GM18873 (cell line): Measurements from ENCODE around the gene ASXL3.

Source experiments
- ATAC-seq: cut with Tn5 transposase; IDR thresholded peaks from one replicate; pipeline ENCODE4 v1.9.1; 2021; ENCODE audit warnings: mild to moderate bottlenecking, moderate library complexity, moderate number of reproducible peaks; ENCODE audit not compliant: unreplicated experiment, low FRiP score

Gene ASXL3

GRCh38 chr18:33710269-33710668 lies 132.2 kb downstream of the ASXL3 start:
- ATAC-seq: no peak

DNA sequence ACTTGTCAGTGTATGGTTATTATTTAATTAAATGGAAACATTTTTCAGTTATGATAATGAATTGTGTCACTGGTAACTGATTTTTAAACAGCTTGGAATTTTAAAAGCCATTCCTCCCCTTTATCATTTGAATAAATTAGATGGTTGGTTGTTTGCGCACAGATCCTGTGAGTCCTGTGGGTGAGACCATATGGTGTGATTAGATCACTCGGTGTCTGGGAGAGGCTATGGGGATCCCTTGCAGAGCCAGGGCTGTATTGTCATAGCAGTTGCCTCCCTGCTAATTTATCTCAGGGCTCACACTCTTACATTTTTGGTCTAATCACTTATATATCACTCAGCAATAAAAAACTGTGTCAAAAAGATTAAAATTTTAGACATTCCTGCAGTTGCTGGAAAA lies 133.5 kb downstream of the ASXL3 start:
- no peak for ATAC-seq

GRCh38 chr18:33712719-33713118 lies 134.7 kb downstream of the ASXL3 start:
- no peak for ATAC-seq

DNA sequence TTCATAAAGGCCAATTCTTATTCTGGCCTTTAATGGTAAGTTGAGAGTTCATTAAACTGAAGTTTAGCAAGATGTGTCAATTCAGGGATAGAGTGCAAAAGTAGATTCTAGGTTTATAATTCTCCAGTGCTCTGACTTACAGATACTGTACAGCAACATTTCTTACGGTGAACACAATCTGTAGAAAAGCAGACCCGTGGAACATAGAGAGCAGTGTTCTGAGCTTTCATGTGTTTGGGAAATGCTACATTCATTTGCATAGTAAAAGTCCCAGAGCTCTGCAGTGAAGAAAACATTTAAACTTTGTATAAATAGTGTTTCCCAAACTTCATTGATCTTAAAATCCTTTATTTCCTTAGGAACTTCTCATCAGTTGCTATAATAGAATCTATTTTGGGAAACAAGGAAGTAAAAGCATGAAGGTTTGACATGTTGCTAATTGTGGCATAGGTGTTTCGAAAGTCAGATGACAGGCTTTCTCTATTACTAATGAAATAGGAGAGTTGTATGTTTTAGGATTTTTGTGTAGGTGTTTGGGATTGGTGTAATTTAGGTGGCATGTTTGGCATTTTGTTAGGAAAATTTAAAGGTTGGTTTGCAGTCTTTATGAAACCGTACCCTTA lies 138.2 kb downstream of the ASXL3 start:
- no peak for ATAC-seq

GRCh38 chr18:33717339-33717738 lies 139.3 kb downstream of the ASXL3 start:
- no peak for ATAC-seq

- no peak for ATAC-seq
These were observed 142.1 kb downstream of the ASXL3 start for GRCh38 chr18:33720133-33720532.

DNA sequence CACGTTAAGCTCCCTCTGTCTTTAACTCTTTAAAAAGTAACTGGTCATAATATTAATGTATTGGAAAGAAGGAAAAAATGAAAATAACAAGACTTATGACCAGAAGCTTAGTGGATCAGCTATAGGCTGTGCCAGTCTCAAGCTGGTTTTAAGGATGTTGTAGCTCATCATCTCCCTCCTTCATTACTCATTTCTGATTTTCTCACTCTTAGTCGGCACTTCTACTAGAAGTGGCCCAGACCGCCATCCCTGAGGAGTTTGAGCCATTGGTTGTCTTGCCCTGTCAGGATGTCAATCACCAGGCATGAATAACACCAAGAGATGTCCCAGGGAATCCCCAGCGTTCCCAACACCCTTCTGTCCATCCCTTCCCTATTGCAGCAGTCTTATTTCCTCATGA lies 151.5 kb downstream of the ASXL3 start:
- ATAC-seq: no peak

- no peak for ATAC-seq
These were observed 155.4 kb downstream of the ASXL3 start for GRCh38 chr18:33733376-33733775.

DNA sequence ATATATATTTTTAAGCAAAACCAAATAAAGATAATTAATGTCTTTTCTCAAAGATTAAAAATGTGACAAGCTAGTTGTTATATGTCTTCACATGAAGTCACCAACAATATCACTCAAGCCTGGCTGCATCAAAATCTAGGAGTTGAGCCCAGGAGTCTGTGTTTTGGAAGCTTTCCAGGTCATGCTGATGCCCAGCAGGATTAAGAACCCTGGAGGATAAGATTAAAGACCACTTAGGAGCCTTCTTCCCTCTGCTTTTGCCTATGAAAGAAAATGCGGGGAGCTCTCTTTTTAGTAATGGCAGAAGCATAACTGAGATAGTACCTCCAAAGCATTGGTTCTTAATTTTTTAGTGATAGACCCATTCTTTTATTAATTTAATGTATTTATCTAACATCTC lies 157.4 kb downstream of the ASXL3 start:
- ATAC-seq: no peak

DNA sequence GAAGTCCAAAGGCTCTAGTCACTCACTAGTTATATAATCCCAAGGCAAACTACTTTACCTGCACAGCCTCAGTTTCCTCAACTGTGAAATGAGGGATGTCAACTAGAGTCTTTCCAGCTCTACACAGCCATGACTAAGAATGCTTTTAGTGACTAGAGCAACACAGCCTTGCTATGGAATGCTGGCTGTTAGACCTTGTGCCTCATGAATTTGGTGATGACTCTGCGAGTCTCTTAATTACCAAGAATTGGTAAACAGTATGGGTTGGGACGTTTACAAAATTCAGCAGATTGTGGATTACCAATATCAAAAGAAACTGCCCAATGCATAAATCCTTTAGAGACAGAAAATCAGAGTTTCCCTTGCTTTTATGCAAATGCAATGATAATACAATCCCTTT lies 163.7 kb downstream of the ASXL3 start:
- no peak for ATAC-seq

GRCh38 chr18:33744032-33744697 lies 166.1 kb downstream of the ASXL3 start:
- ATAC-seq: no peak

- no peak for ATAC-seq
These were observed 167.3 kb downstream of the ASXL3 start for GRCh38 chr18:33745151-33745795.

DNA sequence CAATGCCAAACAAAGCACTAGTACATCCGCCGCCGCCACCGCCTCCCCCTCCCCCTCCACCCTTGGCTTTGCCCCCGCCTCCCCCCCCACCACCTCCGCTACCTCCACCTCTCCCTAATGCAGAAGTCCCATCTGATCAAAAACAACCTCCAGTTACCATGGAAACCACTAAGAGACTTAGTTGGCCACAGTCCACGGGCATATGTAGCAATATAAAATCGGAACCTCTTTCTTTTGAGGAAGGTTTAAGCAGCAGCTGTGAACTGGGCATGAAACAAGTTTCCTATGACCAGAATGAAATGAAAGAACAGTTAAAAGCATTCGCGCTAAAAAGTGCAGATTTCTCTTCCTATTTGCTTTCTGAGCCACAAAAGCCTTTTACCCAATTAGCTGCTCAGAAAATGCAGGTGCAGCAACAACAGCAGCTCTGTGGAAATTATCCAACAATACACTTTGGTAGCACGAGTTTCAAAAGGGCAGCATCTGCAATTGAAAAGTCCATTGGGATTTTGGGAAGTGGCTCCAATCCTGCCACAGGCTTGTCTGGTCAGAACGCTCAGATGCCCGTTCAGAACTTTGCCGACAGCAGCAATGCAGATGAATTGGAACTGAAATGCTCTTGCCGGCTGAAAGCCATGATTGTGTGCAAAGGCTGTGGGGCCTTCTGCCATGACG lies 168.0 kb downstream of the ASXL3 start:
- ATAC-seq: no peak

GRCh38 chr18:33749834-33750233 lies 171.8 kb downstream of the ASXL3 start:
- no peak for ATAC-seq

GRCh38 chr18:33750366-33750765 lies 172.3 kb downstream of the ASXL3 start:
- no peak for ATAC-seq

DNA sequence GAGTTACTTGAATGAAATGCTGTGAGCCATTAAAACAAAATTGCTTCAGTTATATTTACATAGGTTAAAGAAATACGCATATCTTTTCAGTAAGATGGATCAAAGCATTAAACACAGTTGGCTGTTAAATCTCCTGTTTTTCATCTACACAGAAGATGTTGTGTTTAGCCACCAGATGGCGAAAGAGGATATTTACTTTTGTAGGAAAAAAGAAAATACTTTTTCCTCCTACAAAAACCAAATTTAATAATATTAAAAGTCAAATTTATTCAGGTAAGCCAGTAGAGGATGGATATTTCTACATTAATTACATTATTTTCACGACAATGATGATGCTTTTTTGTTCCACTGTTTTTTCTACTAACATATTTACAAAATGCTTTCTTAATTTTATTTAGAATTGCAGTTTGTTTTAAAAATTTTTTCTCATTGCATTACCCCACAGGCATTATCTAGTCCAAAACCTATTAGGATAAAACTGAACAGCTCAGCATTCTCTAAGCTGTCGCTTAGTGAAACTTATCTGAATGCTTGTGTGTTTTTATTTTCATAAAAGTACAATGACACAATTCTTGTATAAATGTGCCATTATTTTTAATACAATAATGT lies 173.7 kb downstream of the ASXL3 start:
- ATAC-seq: no peak

DNA sequence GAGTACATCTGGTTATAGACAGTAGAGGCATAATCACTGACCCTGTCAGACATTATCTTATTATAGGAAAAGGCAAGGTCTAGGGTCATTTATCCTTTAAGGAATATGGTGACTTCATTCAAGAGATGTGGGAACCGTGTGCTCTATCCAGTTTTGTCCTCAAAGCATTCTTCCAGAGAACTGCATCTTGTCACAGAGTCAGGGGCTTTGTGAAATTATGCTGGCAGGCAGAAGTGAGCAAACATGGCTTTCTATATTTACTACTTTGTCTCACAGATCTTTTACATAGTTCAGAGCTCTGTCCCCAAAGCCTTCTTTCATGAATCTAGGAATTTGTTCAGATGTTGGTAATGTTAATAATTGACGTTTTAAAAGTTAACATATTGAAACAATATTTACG lies 177.4 kb downstream of the ASXL3 start:
- no peak for ATAC-seq

GRCh38 chr18:33755931-33756560 lies 178.0 kb downstream of the ASXL3 start:
- no peak for ATAC-seq

GRCh38 chr18:33757037-33757436 lies 179.0 kb downstream of the ASXL3 start:
- ATAC-seq: no peak

GRCh38 chr18:33761363-33761762 lies 183.3 kb downstream of the ASXL3 start:
- no peak for ATAC-seq

- ATAC-seq: no peak
These were observed 203.4 kb downstream of the ASXL3 start for GRCh38 chr18:33781429-33781828.
